Measurements from ENCODE around the gene SLC30A9. TPM values are rescaled to one million over a fixed set of nuclear protein-coding genes. Genes with fewer than 3 reads are reported as not detected.

SLC30A9 gene
- total RNA-seq, 1 donor from 2014 or later = 65.9 TPM

GRCh38 chr4:42066402-42066801 lies 76.1 kb downstream of the SLC30A9 start:
- no peak overlapping the region for H3K4me3 ChIP-seq (ENCODE audit: low read depth, low read length)
- DNase-seq (ENCODE audit: low read depth) = no peak
- TF ChIP-seq, protein P1, sequence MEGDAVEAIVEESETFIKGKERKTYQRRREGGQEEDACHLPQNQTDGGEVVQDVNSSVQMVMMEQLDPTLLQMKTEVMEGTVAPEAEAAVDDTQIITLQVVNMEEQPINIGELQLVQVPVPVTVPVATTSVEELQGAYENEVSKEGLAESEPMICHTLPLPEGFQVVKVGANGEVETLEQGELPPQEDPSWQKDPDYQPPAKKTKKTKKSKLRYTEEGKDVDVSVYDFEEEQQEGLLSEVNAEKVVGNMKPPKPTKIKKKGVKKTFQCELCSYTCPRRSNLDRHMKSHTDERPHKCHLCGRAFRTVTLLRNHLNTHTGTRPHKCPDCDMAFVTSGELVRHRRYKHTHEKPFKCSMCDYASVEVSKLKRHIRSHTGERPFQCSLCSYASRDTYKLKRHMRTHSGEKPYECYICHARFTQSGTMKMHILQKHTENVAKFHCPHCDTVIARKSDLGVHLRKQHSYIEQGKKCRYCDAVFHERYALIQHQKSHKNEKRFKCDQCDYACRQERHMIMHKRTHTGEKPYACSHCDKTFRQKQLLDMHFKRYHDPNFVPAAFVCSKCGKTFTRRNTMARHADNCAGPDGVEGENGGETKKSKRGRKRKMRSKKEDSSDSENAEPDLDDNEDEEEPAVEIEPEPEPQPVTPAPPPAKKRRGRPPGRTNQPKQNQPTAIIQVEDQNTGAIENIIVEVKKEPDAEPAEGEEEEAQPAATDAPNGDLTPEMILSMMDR (IDR thresholded peaks at IDR 0.05; ENCODE audit: insufficient read depth, low read length, poor library complexity, severe bottlenecking) = no peak
- H3K27me3 ChIP-seq (ENCODE audit: control insufficient read depth, insufficient read depth, low read length) = no peaks in the 10 kb centered on the region
- no peaks in the 10 kb centered on the region for H3K36me3 ChIP-seq (ENCODE audit: control insufficient read depth, insufficient read depth, low read length)

DNA sequence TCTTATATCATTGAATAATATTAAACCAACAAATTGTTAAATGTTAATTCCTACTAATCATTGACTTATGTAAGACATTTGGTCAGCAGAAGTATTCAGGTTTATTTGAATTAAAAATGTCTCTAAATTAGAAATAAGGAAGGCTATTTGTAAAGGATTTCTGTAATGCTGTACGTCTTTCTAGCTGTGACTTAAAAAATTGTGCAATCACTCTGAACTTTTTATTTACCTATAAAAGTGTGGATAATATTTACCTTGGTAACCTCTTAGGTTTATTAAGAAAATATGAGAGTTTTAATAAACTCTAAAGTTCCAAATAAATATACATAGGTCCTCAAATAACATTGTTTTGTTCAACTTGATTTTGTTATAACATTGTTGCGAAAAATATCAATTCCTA lies 76.9 kb downstream of the SLC30A9 start:
- TF ChIP-seq, protein P1 (IDR thresholded peaks at IDR 0.05; ENCODE audit: insufficient read depth, low read length, poor library complexity, severe bottlenecking) = no peak
- H3K4me3 ChIP-seq (ENCODE audit: low read depth, low read length) = no peak overlapping the region
- no peak for DNase-seq (ENCODE audit: low read depth)
- no peaks in the 10 kb centered on the region for H3K27me3 ChIP-seq (ENCODE audit: control insufficient read depth, insufficient read depth, low read length)
- H3K36me3 ChIP-seq (ENCODE audit: control insufficient read depth, insufficient read depth, low read length) = no peaks in the 10 kb centered on the region

DNA sequence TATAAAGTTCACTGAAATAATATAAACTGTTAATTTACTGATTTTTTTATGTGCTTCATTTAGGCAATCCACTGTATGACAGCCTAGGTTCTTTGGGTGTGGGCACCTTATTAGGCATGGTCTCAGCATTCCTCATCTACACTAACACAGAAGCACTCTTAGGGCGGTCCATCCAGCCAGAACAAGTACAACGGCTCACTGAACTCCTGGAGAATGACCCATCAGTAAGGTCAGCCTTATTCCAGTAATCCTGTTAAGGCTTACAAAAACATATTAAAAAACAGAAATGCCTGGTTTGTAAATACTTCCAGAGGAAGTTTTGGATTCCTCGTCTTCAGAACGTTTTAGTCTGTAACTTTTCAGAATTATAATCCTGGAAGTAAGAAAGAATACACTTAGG lies 80.1 kb downstream of the SLC30A9 start:
- DNase-seq (ENCODE audit: low read depth) = no peak
- TF ChIP-seq, protein P1 (IDR thresholded peaks at IDR 0.05; ENCODE audit: insufficient read depth, low read length, poor library complexity, severe bottlenecking) = no peak
- Histone ChIP-seq H3K27me3 (ENCODE audit: control insufficient read depth, insufficient read depth, low read length) (no peaks in the 10 kb centered on the region), H3K4me3 (ENCODE audit: low read depth, low read length) (no peak overlapping the region), H3K36me3 (ENCODE audit: control insufficient read depth, insufficient read depth, low read length) (no peaks in the 10 kb centered on the region)

GRCh38 chr4:42074294-42074693 lies 84.0 kb downstream of the SLC30A9 start:
- H3K27me3 ChIP-seq (ENCODE audit: control insufficient read depth, insufficient read depth, low read length) = no peaks in the 10 kb centered on the region
- TF ChIP-seq, protein P1 (IDR thresholded peaks at IDR 0.05; ENCODE audit: insufficient read depth, low read length, poor library complexity, severe bottlenecking) = no peak
- H3K4me3 ChIP-seq (ENCODE audit: low read depth, low read length) = no peak overlapping the region
- DNase-seq (ENCODE audit: low read depth) = no peak
- H3K36me3 ChIP-seq (ENCODE audit: control insufficient read depth, insufficient read depth, low read length) = no peaks in the 10 kb centered on the region

DNA sequence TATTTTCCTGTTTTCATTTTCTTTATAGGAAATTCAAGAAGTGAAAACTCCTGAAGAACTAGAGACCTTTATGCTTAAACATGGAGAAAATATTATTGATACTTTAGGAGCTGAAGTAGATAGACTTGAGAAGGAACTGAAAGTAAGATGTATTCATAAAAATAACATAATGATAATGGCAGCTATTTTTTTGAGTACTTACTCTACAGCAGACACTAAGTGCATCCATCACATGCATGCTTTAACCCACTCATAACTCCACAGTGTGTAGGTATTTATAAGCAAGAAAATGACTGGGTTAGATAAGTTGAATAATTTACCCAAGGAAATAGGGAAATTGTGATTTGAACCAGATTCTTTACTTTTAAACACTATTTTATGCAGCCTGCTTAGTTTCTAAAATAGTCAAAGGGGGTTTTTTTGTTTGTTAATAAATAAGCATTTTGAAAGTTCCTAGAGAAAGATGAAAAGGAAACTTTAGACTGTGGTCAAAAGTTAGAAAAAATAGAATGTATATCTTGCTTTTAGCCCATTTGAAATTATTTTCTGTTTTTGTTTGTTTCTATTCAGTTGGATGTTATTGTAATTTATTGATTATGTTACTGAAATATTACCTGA lies 88.0 kb downstream of the SLC30A9 start:
- Histone ChIP-seq H3K36me3 (ENCODE audit: control insufficient read depth, insufficient read depth, low read length) (no peaks in the 10 kb centered on the region), H3K4me3 (ENCODE audit: low read depth, low read length) (no peak overlapping the region), H3K27me3 (ENCODE audit: control insufficient read depth, insufficient read depth, low read length) (no peaks in the 10 kb centered on the region)
- TF ChIP-seq, protein P1 (IDR thresholded peaks at IDR 0.05; ENCODE audit: insufficient read depth, low read length, poor library complexity, severe bottlenecking) = no peak
- DNase-seq (ENCODE audit: low read depth) = no peak

- DNase-seq (ENCODE audit: low read depth) = no peak
- H3K36me3 ChIP-seq (ENCODE audit: control insufficient read depth, insufficient read depth, low read length) = no peaks in the 10 kb centered on the region
- H3K4me3 ChIP-seq (ENCODE audit: low read depth, low read length) = no peak overlapping the region
- no peaks in the 10 kb centered on the region for H3K27me3 ChIP-seq (ENCODE audit: control insufficient read depth, insufficient read depth, low read length)
- TF ChIP-seq, protein P1 (IDR thresholded peaks at IDR 0.05; ENCODE audit: insufficient read depth, low read length, poor library complexity, severe bottlenecking) = no peak
These were observed 90.0 kb downstream of the SLC30A9 start for GRCh38 chr4:42080306-42080705.
